Nephron (organoid): ENCODE data around the gene KCNK10.

Experiments used
- H3K27ac Mint-ChIP-seq, 3 experiments: 2 replicates each; pipeline ENCODE4 v1.8.0; 2020; ENCODE audit warnings: mixed read lengths in 3 of 3, mild to moderate bottlenecking in 2 of 3, moderate library complexity in 1 of 3
- H3K27me3 Mint-ChIP-seq: 2 replicates; pipeline ENCODE4 v1.8.0; 2021; ENCODE audit warnings: low read depth, mild to moderate bottlenecking, moderate library complexity, mixed read lengths
- H3K36me3 Mint-ChIP-seq: 2 replicates; pipeline ENCODE4 v1.8.0; 2020; ENCODE audit warnings: low read depth, mixed read lengths
- H3K4me1 Mint-ChIP-seq: 2 replicates; pipeline ENCODE4 v1.8.0; 2020; ENCODE audit warnings: mixed read lengths
- H3K4me3 Mint-ChIP-seq, 3 experiments: 2 replicates each; pipeline ENCODE4 v1.8.0; 2020; ENCODE audit warnings: mild to moderate bottlenecking in 3 of 3, mixed read lengths in 3 of 3, moderate library complexity in 2 of 3
- H3K9me3 Mint-ChIP-seq: 2 replicates; pipeline ENCODE4 v1.8.0; 2020; ENCODE audit warnings: mixed read lengths
- CTCF ChIP-seq, 3 experiments: fragments of 200-600 bp; sonication (generic); IDR thresholded peaks; one replicate each; pipeline ENCODE4 v1.5.0; 2021; ENCODE audit warnings: antibody characterized with exemption in 3 of 3; ENCODE audit not compliant: unreplicated experiment in 3 of 3

The KCNK10 gene

DNA sequence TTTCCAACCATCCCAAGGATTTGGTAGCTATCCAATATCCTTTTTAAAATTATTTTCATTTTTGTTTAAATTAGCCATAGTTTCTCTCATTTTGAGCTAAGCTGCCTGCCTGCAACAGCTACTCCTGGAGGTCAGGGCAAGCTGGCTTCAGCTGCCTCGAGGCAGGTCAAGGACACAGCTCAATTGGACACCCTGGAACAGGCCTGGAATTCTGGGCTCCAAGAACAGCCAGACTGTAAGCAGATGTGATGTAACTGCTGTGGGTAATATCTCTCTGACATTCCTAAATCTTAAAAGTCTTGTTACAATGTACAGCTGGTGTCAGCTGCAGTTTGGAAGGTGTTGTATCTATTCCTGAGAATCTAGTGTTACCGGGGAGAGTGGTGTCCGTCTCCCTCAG is 119.8 kb downstream of the KCNK10 start:
- no peaks in the 10 kb centered on the region for H3K36me3 Mint-ChIP-seq
- H3K27me3 Mint-ChIP-seq: peaks cover 16% of the 10 kb centered on the region
- H3K9me3 Mint-ChIP-seq: no peaks in the 10 kb centered on the region

GRCh38 chr14:88202286-88202685 is 120.8 kb downstream of the KCNK10 start:
- Mint-ChIP-seq H3K27me3 (peaks cover 20% of the 10 kb centered on the region), H3K36me3 (no peaks in the 10 kb centered on the region), H3K4me3 (no peak overlapping the region), H3K9me3 (no peaks in the 10 kb centered on the region), H3K27ac (no peak overlapping the region), H3K4me1 (peaks cover 10% of the 10 kb centered on the region)
- TF ChIP-seq CTCF (IDR thresholded peaks at IDR 0.05; ENCODE audit: unreplicated experiment in 3 of 3): no peak

More for the DNA sequence above, 119.8 kb downstream of the KCNK10 start:
- peak overlapping the region in 1 of 3 experiments; percentile 37 for H3K27ac Mint-ChIP-seq
- peaks cover 10% of the 10 kb centered on the region for H3K4me1 Mint-ChIP-seq
- H3K4me3 Mint-ChIP-seq: no peak overlapping the region
- TF ChIP-seq CTCF (IDR thresholded peaks at IDR 0.05; ENCODE audit: unreplicated experiment in 3 of 3): no peak

- H3K4me3 Mint-ChIP-seq: no peak overlapping the region
- peaks cover 10% of the 10 kb centered on the region for H3K4me1 Mint-ChIP-seq
- no peak overlapping the region for H3K27ac Mint-ChIP-seq
- no peak for TF ChIP-seq CTCF (IDR thresholded peaks at IDR 0.05; ENCODE audit: unreplicated experiment in 3 of 3)
- H3K36me3 Mint-ChIP-seq: no peaks in the 10 kb centered on the region
- H3K9me3 Mint-ChIP-seq: no peaks in the 10 kb centered on the region
- H3K27me3 Mint-ChIP-seq: peaks cover 20% of the 10 kb centered on the region
These were observed 121.2 kb downstream of the KCNK10 start for GRCh38 chr14:88201851-88202250.

DNA sequence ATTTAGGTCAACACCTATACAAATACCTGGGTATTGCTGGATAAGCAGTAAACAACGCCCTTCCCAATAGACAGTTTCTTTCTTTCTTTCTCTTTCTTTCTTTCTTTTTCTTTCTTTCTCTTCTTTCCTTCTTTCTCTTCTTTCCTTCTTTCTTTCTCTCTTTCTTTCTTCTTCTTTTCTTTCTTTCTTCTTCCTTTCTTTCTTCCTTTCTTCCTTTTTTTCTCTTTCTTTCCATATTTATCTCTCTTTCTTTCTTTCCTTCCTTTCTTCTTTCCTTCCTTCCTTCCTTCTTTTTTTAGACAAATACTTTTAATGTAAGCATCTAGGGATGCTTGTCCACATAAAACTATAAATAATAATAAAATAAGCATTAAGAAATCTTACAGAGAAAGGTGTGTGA is 123.2 kb downstream of the KCNK10 start:
- H3K27ac Mint-ChIP-seq: no peak overlapping the region
- H3K4me1 Mint-ChIP-seq: peaks cover 18% of the 10 kb centered on the region
- H3K27me3 Mint-ChIP-seq: peaks cover 29% of the 10 kb centered on the region
- no peaks in the 10 kb centered on the region for H3K36me3 Mint-ChIP-seq
- no peak overlapping the region for H3K4me3 Mint-ChIP-seq
- TF ChIP-seq CTCF (IDR thresholded peaks at IDR 0.05; ENCODE audit: unreplicated experiment in 3 of 3): no peak
- H3K9me3 Mint-ChIP-seq: no peaks in the 10 kb centered on the region

DNA sequence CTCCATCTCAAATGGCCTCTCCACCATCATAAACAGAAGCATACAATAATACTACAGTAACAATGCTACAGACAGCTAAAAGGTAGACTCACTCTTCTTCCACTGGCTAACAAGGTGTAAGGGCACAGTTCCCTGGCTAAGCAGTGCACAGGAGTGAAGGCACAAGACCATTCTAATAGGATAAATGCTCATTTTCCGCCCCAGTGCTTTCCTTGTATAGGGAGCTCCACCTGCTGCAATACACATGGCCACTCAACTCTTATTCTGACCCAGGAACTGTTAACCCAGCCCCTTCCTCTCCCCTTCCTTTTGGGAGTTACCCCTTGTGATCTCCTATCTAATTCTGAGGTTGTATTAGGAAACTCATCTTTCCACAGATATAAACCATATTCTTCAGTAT is 124.6 kb downstream of the KCNK10 start:
- no peak overlapping the region for H3K27ac Mint-ChIP-seq
- H3K36me3 Mint-ChIP-seq: no peaks in the 10 kb centered on the region
- no peaks in the 10 kb centered on the region for H3K9me3 Mint-ChIP-seq
- TF ChIP-seq CTCF (IDR thresholded peaks at IDR 0.05; ENCODE audit: unreplicated experiment in 3 of 3): no peak
- H3K4me3 Mint-ChIP-seq: no peak overlapping the region
- peaks cover 34% of the 10 kb centered on the region for H3K27me3 Mint-ChIP-seq
- peaks cover 16% of the 10 kb centered on the region for H3K4me1 Mint-ChIP-seq

DNA sequence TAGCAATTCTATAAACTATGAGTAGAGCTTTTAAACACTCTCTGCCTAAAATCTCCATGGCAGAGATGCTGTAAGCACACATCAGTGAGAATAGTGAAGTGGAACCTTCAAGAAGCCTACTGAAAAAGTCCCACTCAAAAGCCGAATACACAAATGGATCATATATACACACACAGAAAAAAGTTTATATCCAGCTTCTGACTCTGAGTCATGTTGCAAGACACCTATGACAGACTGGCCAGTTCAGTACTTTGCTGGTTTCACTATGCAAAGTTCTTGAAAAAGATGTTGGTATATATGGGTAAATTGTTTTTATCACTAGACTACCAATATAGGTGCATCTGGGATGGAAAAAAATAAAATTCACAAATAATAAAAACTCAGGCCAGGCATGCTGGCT is 126.1 kb downstream of the KCNK10 start:
- TF ChIP-seq CTCF (IDR thresholded peaks at IDR 0.05; ENCODE audit: unreplicated experiment in 3 of 3): no peak
- Mint-ChIP-seq H3K36me3 (no peaks in the 10 kb centered on the region), H3K4me1 (peaks cover 13% of the 10 kb centered on the region), H3K4me3 (no peak overlapping the region), H3K27me3 (peaks cover 28% of the 10 kb centered on the region), H3K27ac (no peak overlapping the region), H3K9me3 (no peaks in the 10 kb centered on the region)
